Limb (tissue), 2 donors: ENCODE measurements around the gene MSX2.

Experiments used
- DNase-seq, 2 donors: peaks; one replicate each; pipeline ENCODE4 v3.0.0-alpha.2; 2016; ENCODE audit errors: extremely low spot score in 2 of 2

MSX2 gene

DNA sequence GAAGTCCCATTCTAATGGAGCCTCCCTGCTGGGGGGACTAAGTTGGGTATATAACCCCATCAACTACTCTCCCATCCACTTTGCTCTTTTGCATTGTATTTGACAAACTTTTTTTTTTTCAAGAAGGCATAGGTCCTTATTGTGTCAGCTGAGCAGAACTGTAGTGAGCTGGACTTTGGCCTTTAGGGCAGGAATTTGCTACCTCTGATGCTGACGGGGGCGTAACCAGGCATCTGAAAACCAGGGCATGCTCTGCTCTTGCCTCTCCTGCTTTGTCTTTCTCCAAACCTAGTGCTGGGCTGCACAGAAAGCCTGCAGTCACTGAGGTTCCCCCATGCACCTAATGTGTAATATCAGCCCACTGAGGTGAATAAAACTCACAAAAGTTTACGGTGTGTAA lies 49.0 kb downstream of the MSX2 start:
- DNase-seq: no peak

- DNase-seq: no peak
Observed at GRCh38 chr5:174775081-174775480, 50.7 kb downstream of the MSX2 start.

DNA sequence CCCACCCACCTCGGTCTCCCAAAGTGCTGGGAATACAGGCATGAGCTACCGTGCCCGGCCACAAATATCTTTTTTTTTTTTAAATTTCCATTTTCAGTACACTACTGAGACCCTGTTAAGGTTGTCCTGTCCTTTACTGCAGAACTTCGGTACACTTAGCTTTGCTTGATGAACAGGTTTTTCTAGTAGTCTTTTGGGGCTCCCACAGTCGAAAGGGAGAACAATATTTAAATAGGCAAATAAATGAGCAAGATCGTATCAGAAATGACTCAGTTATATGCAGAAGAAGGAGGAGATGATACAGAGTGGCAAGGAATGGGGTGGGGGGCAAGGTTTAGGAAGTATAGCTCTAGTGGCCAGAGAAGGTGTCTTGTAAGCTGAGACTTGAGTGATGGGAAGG lies 52.7 kb downstream of the MSX2 start:
- no peak for DNase-seq

- DNase-seq: no peak
Observed at GRCh38 chr5:174777583-174777982, 53.2 kb downstream of the MSX2 start.
